GM12874 (cell line): Measurements from ENCODE around the gene UCK2.

ENCODE experiments used
- CTCF ChIP-seq: IDR thresholded peaks from 2 replicates; pipeline ENCODE4 v1.5.1; 2011; ENCODE audit warnings: low read depth, mild to moderate bottlenecking, control low read depth, low read length, moderate library complexity; ENCODE audit not compliant: insufficient read depth

The UCK2 gene

GRCh38 chr1:165886193-165886592, 58.8 kb downstream of the UCK2 start:
- TF ChIP-seq CTCF, result no peak

GRCh38 chr1:165886983-165887382, 59.6 kb downstream of the UCK2 start:
- TF ChIP-seq CTCF, result no peak

- TF ChIP-seq CTCF, result no peak
Observed at GRCh38 chr1:165887877-165888551, 60.6 kb downstream of the UCK2 start.

GRCh38 chr1:165888552-165888920, 61.1 kb downstream of the UCK2 start:
- TF ChIP-seq CTCF, result no peak

- no peak for TF ChIP-seq CTCF
Observed at GRCh38 chr1:165890684-165891083, 63.3 kb downstream of the UCK2 start.

GRCh38 chr1:165891111-165891860, 63.9 kb downstream of the UCK2 start:
- TF ChIP-seq CTCF, result no peak

GRCh38 chr1:165892935-165893334, 65.5 kb downstream of the UCK2 start:
- TF ChIP-seq CTCF, result no peak
